ENCODE results near the gene CCSER1. TPM values are rescaled to one million over a fixed set of nuclear protein-coding genes. Genes with fewer than 3 reads are reported as not detected.
A peak's percentile ranks its signal among the peaks of the same experiment; 100 is the strongest.

CCSER1 gene
- total RNA-seq, 4 donors from 2014 or later, result 27.5 to 66.5 (median 54.3) TPM

DNA sequence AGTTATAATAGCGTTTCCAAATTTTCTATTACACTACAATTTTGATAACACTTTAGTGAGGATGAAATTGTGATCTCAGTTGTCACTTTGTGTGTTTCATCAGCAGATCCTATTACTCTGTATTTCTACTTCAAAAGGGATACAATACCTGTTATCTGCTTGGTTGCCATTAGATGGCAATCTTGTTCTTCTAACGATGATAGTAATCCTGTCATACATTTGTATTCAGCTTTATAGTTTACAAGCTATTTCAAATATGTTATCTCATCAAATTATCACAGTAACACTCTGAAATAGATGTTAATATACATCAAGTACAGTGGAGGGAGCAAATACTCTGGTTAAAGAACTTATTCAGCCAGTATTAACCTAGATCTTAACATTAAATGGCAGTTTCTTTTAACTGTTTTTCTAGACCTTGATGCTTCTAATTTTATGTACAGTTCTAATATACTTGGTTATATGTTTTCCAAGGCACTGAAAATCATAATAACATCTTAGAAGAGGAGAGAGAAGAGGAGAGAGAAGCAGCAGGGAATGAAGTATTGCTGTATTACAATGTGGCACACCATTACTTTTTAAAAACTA, 292.0 kb downstream of the CCSER1 start:
- H3K36me3 ChIP-seq, result no peaks in the 10 kb centered on the region
- no peaks in the 10 kb centered on the region for H3K9me3 ChIP-seq
- no peak overlapping the region for H3K27ac ChIP-seq
- H3K4me1 ChIP-seq, result no peaks in the 10 kb centered on the region
- no peak overlapping the region for H3K4me3 ChIP-seq
- TF ChIP-seq POLR2A (IDR thresholded peaks at IDR 0.05), result no peak
- TF ChIP-seq, protein P1, sequence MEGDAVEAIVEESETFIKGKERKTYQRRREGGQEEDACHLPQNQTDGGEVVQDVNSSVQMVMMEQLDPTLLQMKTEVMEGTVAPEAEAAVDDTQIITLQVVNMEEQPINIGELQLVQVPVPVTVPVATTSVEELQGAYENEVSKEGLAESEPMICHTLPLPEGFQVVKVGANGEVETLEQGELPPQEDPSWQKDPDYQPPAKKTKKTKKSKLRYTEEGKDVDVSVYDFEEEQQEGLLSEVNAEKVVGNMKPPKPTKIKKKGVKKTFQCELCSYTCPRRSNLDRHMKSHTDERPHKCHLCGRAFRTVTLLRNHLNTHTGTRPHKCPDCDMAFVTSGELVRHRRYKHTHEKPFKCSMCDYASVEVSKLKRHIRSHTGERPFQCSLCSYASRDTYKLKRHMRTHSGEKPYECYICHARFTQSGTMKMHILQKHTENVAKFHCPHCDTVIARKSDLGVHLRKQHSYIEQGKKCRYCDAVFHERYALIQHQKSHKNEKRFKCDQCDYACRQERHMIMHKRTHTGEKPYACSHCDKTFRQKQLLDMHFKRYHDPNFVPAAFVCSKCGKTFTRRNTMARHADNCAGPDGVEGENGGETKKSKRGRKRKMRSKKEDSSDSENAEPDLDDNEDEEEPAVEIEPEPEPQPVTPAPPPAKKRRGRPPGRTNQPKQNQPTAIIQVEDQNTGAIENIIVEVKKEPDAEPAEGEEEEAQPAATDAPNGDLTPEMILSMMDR (IDR thresholded peaks at IDR 0.05), result peak in 4 of 6 experiments; percentile 34 to 76 (median 65)
- DNase-seq, result no peak
- H3K27me3 ChIP-seq, result no peaks in the 10 kb centered on the region

DNA sequence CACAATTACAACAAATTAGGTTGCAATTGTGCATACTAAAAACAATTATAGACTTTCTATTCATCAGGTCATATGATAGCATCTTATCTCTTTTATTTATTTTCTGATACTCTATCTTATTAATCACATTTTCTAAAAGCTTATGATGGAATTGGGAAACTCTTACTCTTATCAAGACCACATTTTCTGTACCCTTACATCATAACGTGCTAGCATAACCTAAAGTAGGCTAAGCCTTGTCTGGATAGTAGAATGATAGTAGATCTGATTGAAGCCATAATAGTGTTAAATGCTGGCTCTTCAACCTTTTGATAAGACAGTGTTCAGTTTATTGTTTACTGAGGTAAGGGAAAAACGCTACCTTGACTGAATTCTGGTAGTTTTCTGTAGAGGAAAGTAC, 294.0 kb downstream of the CCSER1 start:
- no peak for DNase-seq
- TF ChIP-seq POLR2A (IDR thresholded peaks at IDR 0.05), result no peak
- no peaks in the 10 kb centered on the region for H3K36me3 ChIP-seq
- H3K9me3 ChIP-seq, result no peaks in the 10 kb centered on the region
- no peaks in the 10 kb centered on the region for H3K27me3 ChIP-seq
- H3K4me1 ChIP-seq, result no peaks in the 10 kb centered on the region
- H3K27ac ChIP-seq, result no peak overlapping the region
- no peak overlapping the region for H3K4me3 ChIP-seq

DNA sequence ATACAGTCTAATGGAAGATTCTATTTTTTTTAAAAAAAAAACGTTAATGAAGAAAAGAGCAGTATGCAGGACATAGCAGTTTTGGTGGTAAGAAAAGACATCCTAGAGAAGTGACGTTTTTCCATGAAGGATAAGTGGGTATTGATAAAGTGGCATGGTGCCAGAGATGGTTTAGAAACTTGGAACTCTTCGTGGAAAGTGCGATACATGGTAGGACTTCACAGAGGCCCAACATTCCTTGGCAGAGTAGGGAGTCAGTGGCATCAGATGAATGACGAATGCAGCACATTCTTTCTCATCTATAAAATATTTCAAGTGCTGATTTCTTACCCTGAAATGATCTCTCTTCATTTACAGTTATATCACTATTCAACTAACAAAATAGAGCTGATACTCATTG, 298.7 kb downstream of the CCSER1 start:
- Histone ChIP-seq H3K27me3 (no peaks in the 10 kb centered on the region), H3K4me1 (no peaks in the 10 kb centered on the region), H3K36me3 (no peaks in the 10 kb centered on the region), H3K4me3 (no peak overlapping the region), H3K9me3 (no peaks in the 10 kb centered on the region), H3K27ac (no peak overlapping the region)
- DNase-seq, result no peak
- TF ChIP-seq, protein P1 (IDR thresholded peaks at IDR 0.05), result no peak
- no peak for TF ChIP-seq POLR2A (IDR thresholded peaks at IDR 0.05)

DNA sequence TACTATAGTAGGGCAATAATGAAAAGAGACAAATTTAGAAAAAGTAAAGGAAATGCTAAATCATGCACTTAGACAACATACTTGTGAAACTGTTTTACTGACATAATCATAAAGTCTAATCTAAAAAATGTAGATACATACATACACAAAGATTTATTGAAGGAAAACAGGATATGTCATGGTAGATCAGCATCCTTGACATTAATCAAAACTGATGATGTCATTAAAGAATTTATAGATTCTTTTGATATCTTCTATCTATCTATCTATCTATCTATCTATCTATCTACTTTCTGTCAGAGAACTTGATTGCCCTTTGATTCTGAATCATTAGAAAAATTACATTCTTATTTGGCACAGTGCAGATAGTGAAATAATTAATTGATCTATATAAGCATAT, 311.3 kb downstream of the CCSER1 start:
- Histone ChIP-seq H3K4me1 (no peaks in the 10 kb centered on the region), H3K36me3 (no peaks in the 10 kb centered on the region), H3K27ac (no peak overlapping the region), H3K9me3 (no peaks in the 10 kb centered on the region), H3K27me3 (no peaks in the 10 kb centered on the region), H3K4me3 (no peak overlapping the region)
- TF ChIP-seq, protein P1 (IDR thresholded peaks at IDR 0.05), result no peak
- TF ChIP-seq POLR2A (IDR thresholded peaks at IDR 0.05), result no peak
- no peak for DNase-seq

DNA sequence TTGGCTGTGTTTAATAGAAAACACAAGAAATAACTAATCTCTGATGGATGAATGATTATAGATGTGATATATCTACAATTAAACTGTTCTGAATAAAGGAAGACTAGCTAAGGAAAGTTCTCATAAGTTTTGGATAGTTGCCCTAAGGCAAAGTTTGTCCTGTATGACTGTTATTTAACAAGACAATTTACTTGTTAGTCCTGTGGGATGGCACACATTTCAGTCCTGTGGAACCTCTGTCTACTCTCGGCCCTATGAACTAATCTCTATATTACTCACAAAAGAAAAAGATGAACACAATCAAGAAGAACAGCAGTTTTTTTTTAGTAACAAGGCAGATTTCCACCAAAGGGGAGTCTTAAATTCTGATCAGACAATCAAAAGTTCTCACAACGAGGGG, 314.6 kb downstream of the CCSER1 start:
- TF ChIP-seq POLR2A (IDR thresholded peaks at IDR 0.05), result no peak
- TF ChIP-seq, protein P1 (IDR thresholded peaks at IDR 0.05), result no peak

DNA sequence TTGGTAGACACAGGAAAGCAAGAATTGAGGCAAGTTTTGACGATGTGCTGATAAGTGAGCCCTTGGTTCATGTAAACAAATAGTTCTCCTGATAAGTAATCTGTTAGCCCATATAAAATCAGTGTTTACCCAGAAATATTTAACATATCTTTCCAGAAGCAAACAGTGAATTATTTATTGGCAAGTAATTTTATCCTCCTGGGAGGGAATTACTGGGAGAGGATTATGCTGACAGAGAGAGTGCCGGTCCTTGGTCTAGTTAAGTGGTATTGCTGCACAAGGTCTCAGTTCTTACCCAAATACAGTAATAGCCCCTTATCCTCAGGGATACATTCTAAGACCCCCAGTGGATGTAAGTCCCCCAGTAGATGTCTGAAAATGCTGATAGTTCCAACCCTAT, 315.4 kb downstream of the CCSER1 start:
- Histone ChIP-seq H3K27me3 (no peaks in the 10 kb centered on the region), H3K4me1 (no peaks in the 10 kb centered on the region), H3K36me3 (no peaks in the 10 kb centered on the region), H3K27ac (no peak overlapping the region), H3K4me3 (no peak overlapping the region), H3K9me3 (no peaks in the 10 kb centered on the region)
- TF ChIP-seq POLR2A (IDR thresholded peaks at IDR 0.05), result no peak
- TF ChIP-seq, protein P1 (IDR thresholded peaks at IDR 0.05), result no peak
- no peak for DNase-seq

More for the DNA sequence above, 314.6 kb downstream of the CCSER1 start:
- H3K9me3 ChIP-seq, result no peaks in the 10 kb centered on the region
- H3K36me3 ChIP-seq, result no peaks in the 10 kb centered on the region
- no peak for DNase-seq
- no peak overlapping the region for H3K27ac ChIP-seq
- no peak overlapping the region for H3K4me3 ChIP-seq
- no peaks in the 10 kb centered on the region for H3K27me3 ChIP-seq
- H3K4me1 ChIP-seq, result no peaks in the 10 kb centered on the region
